Mucosa of descending colon (tissue), 3 donors: ENCODE results near the gene BUD13. TPM values are rescaled to one million over a fixed set of nuclear protein-coding genes. Genes with fewer than 3 reads are reported as not detected.

Source experiments
- ATAC-seq: fragments of 200-7000 bp; cut with Tn5 transposase; one replicate; pipeline ENCODE4 v1.9.1; 2020; ENCODE audit warnings: mild to moderate bottlenecking, moderate library complexity
- DNase-seq, 3 donors: peaks; one replicate each; pipeline ENCODE4 v3.0.0-alpha.2; 2020
- H3K36me3 ChIP-seq: fragments of 200-600 bp; one replicate; pipeline ENCODE4 v1.8.0; 2021; ENCODE audit warnings: low read depth, mild to moderate bottlenecking
- H3K4me1 ChIP-seq: fragments of 200-600 bp; one replicate; pipeline ENCODE4 v1.8.0; 2021; ENCODE audit warnings: low read depth, mild to moderate bottlenecking
- H3K4me3 ChIP-seq: fragments of 200-600 bp; one replicate; pipeline ENCODE4 v1.8.0; 2021; ENCODE audit warnings: mild to moderate bottlenecking
- H3K9me3 ChIP-seq: fragments of 200-600 bp; one replicate; pipeline ENCODE4 v1.8.0; 2021; ENCODE audit warnings: mild to moderate bottlenecking
- intact Hi-C, 2 donors: fragments of 100-400 bp; cut with DNase I in 1 of 2; cut with micrococcal nuclease in 1 of 2; formaldehyde crosslinking; loops; one replicate each; pipeline versions ENCODE4 v1.11.0 to v1.11.1; 2022; cut with DNase I, micrococcal nuclease
- total RNA-seq, 3 donors: library from RNA; stranded (reverse); fragmentation: NEBNext Ultra II Directional in 2 of 3; extraction: Animal tissue kit (Norgen Biotek cat#: 25700) in 2 of 3; gene quantifications; one replicate each; pipeline versions ENCODE4 v1.2.1 to v1.2.4, GENCODE V29; 2021 to 2023
- TF ChIP-seq, protein P1 (sequence below): fragments of 200-600 bp; IDR thresholded peaks from one replicate; pipeline ENCODE4 v1.8.0; 2022; ENCODE audit warnings: antibody characterized with exemption, mild to moderate bottlenecking
- donor health status: DM: no; HTN: no; CAD: no; lungs with moderate emphysema.
- donor health status: DM: no; HTN: no; CAD: no.
- donor health status: DM: no; HTN: yes; CAD: no.

BUD13 gene
- total RNA-seq, 3 donors from 2014 or later, result 15.6 to 18.9 (median 15.6) TPM

DNA sequence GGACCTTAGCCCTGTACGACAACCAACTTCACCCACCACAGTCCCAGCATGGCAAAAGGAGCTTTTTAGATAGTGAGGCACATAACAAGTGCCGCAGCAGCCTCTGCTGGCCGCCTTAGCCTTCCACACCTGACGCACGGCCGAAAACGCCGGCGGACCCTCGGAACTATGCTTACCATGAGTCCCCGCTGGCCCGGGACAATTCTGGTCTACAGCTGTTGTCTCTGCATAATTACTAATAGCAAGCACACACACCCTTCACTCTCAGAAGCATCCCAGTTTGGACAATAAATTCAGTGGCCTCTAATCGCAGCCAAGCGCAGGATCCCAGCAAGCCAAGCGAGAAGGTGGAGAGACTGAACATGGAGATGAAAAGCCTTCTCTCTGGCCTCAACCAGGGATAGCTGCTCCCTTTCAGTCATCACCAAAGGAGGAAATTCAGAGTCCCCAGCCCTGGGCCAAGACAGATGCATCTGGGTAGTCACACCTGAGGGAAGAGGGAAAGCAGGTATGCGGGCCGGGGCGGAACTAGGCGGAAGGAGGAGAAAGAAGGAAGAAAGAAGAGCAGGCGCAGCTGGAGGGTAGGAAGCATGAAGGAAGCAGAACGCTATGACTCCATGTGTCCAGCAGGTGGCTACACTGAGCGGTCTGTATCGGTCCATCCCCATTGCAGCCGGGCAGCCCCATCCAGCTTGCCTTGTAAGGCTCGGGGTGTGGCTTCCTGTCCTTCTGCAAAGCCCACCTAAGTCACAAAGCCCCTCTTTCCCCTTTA, 40.3 kb downstream of the BUD13 start:
- Histone ChIP-seq H3K4me1 (no peaks in the 10 kb centered on the region), H3K36me3 (no peaks in the 10 kb centered on the region), H3K4me3 (no peak overlapping the region), H3K9me3 (no peaks in the 10 kb centered on the region)
- TF ChIP-seq, protein P1, sequence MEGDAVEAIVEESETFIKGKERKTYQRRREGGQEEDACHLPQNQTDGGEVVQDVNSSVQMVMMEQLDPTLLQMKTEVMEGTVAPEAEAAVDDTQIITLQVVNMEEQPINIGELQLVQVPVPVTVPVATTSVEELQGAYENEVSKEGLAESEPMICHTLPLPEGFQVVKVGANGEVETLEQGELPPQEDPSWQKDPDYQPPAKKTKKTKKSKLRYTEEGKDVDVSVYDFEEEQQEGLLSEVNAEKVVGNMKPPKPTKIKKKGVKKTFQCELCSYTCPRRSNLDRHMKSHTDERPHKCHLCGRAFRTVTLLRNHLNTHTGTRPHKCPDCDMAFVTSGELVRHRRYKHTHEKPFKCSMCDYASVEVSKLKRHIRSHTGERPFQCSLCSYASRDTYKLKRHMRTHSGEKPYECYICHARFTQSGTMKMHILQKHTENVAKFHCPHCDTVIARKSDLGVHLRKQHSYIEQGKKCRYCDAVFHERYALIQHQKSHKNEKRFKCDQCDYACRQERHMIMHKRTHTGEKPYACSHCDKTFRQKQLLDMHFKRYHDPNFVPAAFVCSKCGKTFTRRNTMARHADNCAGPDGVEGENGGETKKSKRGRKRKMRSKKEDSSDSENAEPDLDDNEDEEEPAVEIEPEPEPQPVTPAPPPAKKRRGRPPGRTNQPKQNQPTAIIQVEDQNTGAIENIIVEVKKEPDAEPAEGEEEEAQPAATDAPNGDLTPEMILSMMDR, result peak; percentile 77
- DNase-seq (peak; percentile 55 to 68 (median 61)), ATAC-seq (peak; percentile 94)
- intact Hi-C loops, result no loop called here

DNA sequence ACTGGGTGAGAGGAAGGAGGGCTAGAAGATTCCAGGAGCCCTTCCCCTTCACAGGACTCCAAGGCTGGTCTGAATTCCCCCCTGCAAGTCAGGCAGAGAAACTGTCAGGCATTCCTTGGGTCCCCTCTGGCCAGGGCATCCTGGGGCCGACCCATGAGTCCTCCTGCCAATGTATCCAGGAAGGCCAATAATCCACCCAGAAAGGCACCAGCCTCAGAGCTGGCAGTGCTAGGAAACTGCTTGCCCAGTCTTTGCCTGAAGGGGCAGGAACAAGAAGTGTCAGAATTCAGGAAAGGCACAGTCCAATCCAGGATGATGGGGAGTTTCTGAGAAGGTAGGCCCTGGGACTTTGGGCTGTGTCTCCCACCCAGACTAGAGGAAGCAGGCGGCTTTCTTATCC, 41.0 kb downstream of the BUD13 start:
- Histone ChIP-seq H3K4me3 (no peak overlapping the region), H3K9me3 (no peaks in the 10 kb centered on the region), H3K4me1 (no peaks in the 10 kb centered on the region), H3K36me3 (no peaks in the 10 kb centered on the region)
- DNase-seq, result no peak
- no peak for ATAC-seq
- intact Hi-C loops, result no loop called here
- TF ChIP-seq, protein P1, result no peak

DNA sequence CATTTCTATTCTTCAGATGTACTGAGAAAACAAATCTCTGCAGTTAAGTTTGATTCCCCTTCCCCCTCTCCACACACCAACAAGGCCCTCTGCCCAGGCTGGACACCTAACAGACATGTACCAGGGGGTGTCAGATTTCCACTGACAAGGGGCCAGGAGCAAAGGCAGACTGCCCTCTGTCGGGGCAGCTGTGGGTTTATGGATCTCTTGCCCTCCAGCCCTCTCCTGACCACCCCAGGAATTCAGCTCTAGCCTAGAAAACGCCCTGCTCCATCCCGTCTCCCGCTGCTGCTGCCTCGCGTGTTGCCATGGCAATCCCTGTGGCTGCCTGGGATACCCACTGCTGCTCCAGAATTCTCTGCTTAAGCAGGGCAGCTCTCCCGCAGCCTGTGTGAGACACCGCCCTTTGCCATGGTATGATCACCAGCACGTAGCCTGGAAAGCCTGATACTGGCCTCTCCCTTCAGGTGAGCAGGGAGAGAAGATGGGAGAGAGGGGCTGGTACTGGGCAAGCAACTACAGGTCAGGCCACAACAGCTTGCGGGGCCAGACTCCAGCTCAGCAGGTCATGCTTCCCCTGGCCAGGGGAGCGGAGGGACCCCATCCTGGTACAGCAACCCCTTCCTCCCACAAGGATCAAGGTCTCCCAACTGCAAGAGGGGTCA, 41.6 kb downstream of the BUD13 start:
- DNase-seq, result no peak
- no peaks in the 10 kb centered on the region for H3K36me3 ChIP-seq
- H3K4me1 ChIP-seq, result no peaks in the 10 kb centered on the region
- H3K4me3 ChIP-seq, result no peak overlapping the region
- no peaks in the 10 kb centered on the region for H3K9me3 ChIP-seq
- TF ChIP-seq, protein P1, result no peak
- no peak for ATAC-seq
- intact Hi-C loops, result no loop called here

DNA sequence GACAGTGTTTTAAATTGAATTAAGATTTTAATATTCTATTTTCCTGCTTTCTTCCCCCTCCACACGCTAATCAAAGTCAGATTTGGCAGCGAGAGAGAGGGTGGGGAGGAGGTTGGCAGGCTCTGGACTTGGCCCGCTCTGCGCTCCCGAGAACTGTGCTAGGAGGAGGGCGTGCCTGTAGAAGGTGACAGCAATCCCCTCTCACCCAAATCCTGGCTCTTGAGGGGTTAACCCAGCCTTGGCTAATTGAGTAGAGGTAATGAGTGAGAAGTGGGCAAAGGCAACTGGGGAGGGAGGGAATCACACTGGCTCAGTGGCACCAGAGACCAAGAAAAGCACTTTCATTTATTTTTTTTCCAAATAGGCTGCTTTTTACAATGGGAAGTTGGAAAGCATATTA, 42.2 kb downstream of the BUD13 start:
- no peak for ATAC-seq
- no peaks in the 10 kb centered on the region for H3K36me3 ChIP-seq
- H3K9me3 ChIP-seq, result no peaks in the 10 kb centered on the region
- intact Hi-C loops, result no loop called here
- DNase-seq, result no peak
- H3K4me3 ChIP-seq, result no peak overlapping the region
- no peaks in the 10 kb centered on the region for H3K4me1 ChIP-seq
- TF ChIP-seq, protein P1, result no peak

DNA sequence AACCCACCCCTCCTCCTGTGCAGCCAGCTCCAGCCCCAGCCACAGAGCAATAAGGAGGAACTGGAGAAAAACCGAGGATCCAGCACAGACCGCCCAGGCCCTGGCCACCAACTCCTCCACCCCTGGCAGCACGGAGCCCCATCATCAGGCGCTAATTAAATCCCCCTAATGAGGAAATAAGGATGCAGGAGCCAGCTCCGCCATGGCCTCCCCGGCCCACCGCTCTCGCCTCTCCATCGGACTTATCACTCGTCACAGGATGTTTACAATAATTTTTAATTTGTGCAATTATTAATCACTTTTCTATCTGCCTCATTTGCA, 42.6 kb downstream of the BUD13 start:
- Histone ChIP-seq H3K4me3 (no peak overlapping the region), H3K4me1 (no peaks in the 10 kb centered on the region), H3K9me3 (no peaks in the 10 kb centered on the region), H3K36me3 (no peaks in the 10 kb centered on the region)
- intact Hi-C loops, result no loop called here
- no peak for ATAC-seq
- TF ChIP-seq, protein P1, result no peak
- DNase-seq, result no peak
